Liver (tissue), 9 donors: ENCODE data around the gene MPPED2. TPM values are rescaled to one million over a fixed set of nuclear protein-coding genes. Genes with fewer than 3 reads are reported as not detected.

ENCODE experiments used
- DNase-seq: peaks from one replicate; pipeline ENCODE4 v3.0.0-alpha.2; 2017; ENCODE audit warnings: low spot score
- H3K27ac ChIP-seq, 2 donors: one replicate each; pipeline ENCODE4 v1.7.0; 2013; ENCODE audit warnings: inconsistent platforms in 2 of 2, low read length in 2 of 2, control low read depth in 1 of 2, low read depth in 1 of 2, mild to moderate bottlenecking in 1 of 2
- H3K27me3 ChIP-seq, 4 donors: one replicate each; pipeline versions ENCODE4 v1.6.1 to v1.7.0; 2013; ENCODE audit warnings: low read length in 3 of 4, inconsistent platforms in 1 of 4, mild to moderate bottlenecking in 1 of 4, moderate library complexity in 1 of 4; ENCODE audit not compliant: control insufficient read depth in 4 of 4, insufficient read depth in 4 of 4
- H3K36me3 ChIP-seq, 4 donors: one replicate each; pipeline versions ENCODE4 v1.6.1 to v1.7.0; 2013; ENCODE audit warnings: low read length in 3 of 4, mild to moderate bottlenecking in 3 of 4, low read depth in 1 of 4, moderate library complexity in 1 of 4; ENCODE audit not compliant: control insufficient read depth in 4 of 4, insufficient read depth in 3 of 4
- H3K4me1 ChIP-seq, 4 donors: one replicate each; pipeline versions ENCODE4 v1.6.1 to v1.7.0; 2013; ENCODE audit warnings: low read length in 3 of 4, mild to moderate bottlenecking in 3 of 4, moderate library complexity in 1 of 4; ENCODE audit not compliant: control insufficient read depth in 4 of 4, insufficient read depth in 4 of 4
- H3K4me3 ChIP-seq, 3 donors: one replicate each; pipeline versions ENCODE4 v1.6.1 to v1.7.0; 2013; ENCODE audit warnings: low read length in 3 of 3, control low read depth in 1 of 3, low read depth in 1 of 3, mild to moderate bottlenecking in 1 of 3
- H3K9ac ChIP-seq, 2 donors: one replicate each; pipeline ENCODE4 v1.7.0; 2013; ENCODE audit warnings: low read length in 2 of 2, mild to moderate bottlenecking in 2 of 2, moderate library complexity in 2 of 2, control low read depth in 1 of 2, low read depth in 1 of 2
- H3K9me3 ChIP-seq, 4 donors: one replicate each; pipeline versions ENCODE4 v1.6.1 to v1.7.0; 2013; ENCODE audit warnings: low read length in 3 of 4; ENCODE audit not compliant: control insufficient read depth in 4 of 4
- EGR1 ChIP-seq, 2 donors: IDR thresholded peaks; 2 replicates each; pipeline ENCODE4 v1.6.1; 2016 to 2018; ENCODE audit warnings: antibody characterized with exemption in 2 of 2, low read depth in 2 of 2
- FOXA1 ChIP-seq: IDR thresholded peaks from 2 replicates; pipeline ENCODE4 v1.6.1; 2016; ENCODE audit warnings: antibody characterized with exemption
- FOXA2 ChIP-seq: IDR thresholded peaks from 2 replicates; pipeline ENCODE4 v1.6.1; 2016; ENCODE audit warnings: antibody characterized with exemption
- GABPA ChIP-seq, 2 donors: IDR thresholded peaks in 1 of 2; conservative IDR thresholded peaks in 1 of 2; 2 replicates each; pipeline ENCODE4 v1.6.1; 2016; ENCODE audit warnings: antibody characterized with exemption in 2 of 2, mild to moderate bottlenecking in 1 of 2, moderate library complexity in 1 of 2
- HNF4A ChIP-seq, 2 donors: conservative IDR thresholded peaks; 2 replicates each; pipeline ENCODE4 v1.6.1; 2016; ENCODE audit warnings: antibody characterized with exemption in 2 of 2, mild to moderate bottlenecking in 2 of 2
- HNF4G ChIP-seq: IDR thresholded peaks from 2 replicates; pipeline ENCODE4 v1.6.1; 2016; ENCODE audit warnings: antibody characterized with exemption
- JUND ChIP-seq, 2 donors: IDR thresholded peaks; 2 replicates each; pipeline ENCODE4 v1.6.1; 2016; ENCODE audit warnings: antibody characterized with exemption in 2 of 2
- NR2F2 ChIP-seq: IDR thresholded peaks from 2 replicates; pipeline ENCODE4 v1.6.1; 2016; ENCODE audit warnings: antibody characterized with exemption
- RAD21 ChIP-seq, 2 donors: IDR thresholded peaks; 2 replicates each; pipeline ENCODE4 v1.6.1; 2016; ENCODE audit warnings: antibody characterized with exemption in 2 of 2, mild to moderate bottlenecking in 2 of 2
- RXRA ChIP-seq, 2 donors: IDR thresholded peaks; 2 replicates each; pipeline ENCODE4 v1.6.1; 2017 to 2018; ENCODE audit warnings: antibody characterized with exemption in 2 of 2, mild to moderate bottlenecking in 1 of 2
- SP1 ChIP-seq: IDR thresholded peaks from 2 replicates; pipeline ENCODE4 v1.6.1; 2018; ENCODE audit warnings: antibody characterized with exemption, mild to moderate bottlenecking
- TAF1 ChIP-seq: conservative IDR thresholded peaks from 2 replicates; pipeline ENCODE4 v1.6.1; 2016; ENCODE audit warnings: antibody characterized with exemption, mild to moderate bottlenecking
- YY1 ChIP-seq: IDR thresholded peaks from 2 replicates; pipeline ENCODE4 v1.6.1; 2016; ENCODE audit warnings: antibody characterized with exemption, mild to moderate bottlenecking
- WGBS: extraction: QIAGEN DNeasy Blood & Tissue Kit; methylation state at CpG from one replicate; pipeline ENCODE4 v1.1.7; 2013; 5-methylcytosine and 5-hydroxymethylcytosine counted together
- polyA plus RNA-seq, 2 donors: library from polyadenylated mRNA; stranded (reverse) in 1 of 2; unstranded in 1 of 2; fragments of 200-250 nt in 1 of 2; fragments of >200 nt in 1 of 2; fragmentation: Nextera tagmentation in 1 of 2; extraction: Ambion mirVana in 1 of 2; gene quantifications; one replicate each; pipeline versions ENCODE4 v1.2.1 to v1.2.3, GENCODE V29; 2013 to 2015
- total RNA-seq, 2 donors: library from RNA; depleted of rRNA; stranded (reverse); fragments of >200 nt; gene quantifications; one replicate each; pipeline ENCODE4 v1.2.3, GENCODE V29; 2014
- TF ChIP-seq, protein P1 (sequence below): IDR thresholded peaks from 2 replicates; pipeline ENCODE4 v1.6.1; 2016; ENCODE audit warnings: antibody characterized with exemption
- TF ChIP-seq, protein P2 (sequence below): IDR thresholded peaks from 2 replicates; pipeline ENCODE4 v1.6.1; 2016; ENCODE audit warnings: antibody characterized with exemption, mild to moderate bottlenecking
- TF ChIP-seq, protein P3 (sequence below): fragments of 150-350 bp; IDR thresholded peaks from 2 replicates; pipeline ENCODE4 v1.5.1; 2017; ENCODE audit warnings: improper control_type of control experiment, low read depth, low read length; ENCODE audit not compliant: missing input control
- TF ChIP-seq, protein P4 (sequence below): IDR thresholded peaks from 2 replicates; pipeline ENCODE4 v1.6.1; 2016; ENCODE audit warnings: antibody characterized with exemption
- TF ChIP-seq, protein P5 (sequence below): IDR thresholded peaks from 2 replicates; pipeline ENCODE4 v1.6.1; 2016; ENCODE audit warnings: antibody characterized with exemption
- donor health status: healthy.
- donor health status: healthy.
- donor health status: healthy.
- donor health status: healthy.
- donor health status: healthy.

The MPPED2 gene
- total and polyA plus RNA-seq, 4 donors = 0.22 to 1.6 (median 0.47) TPM

DNA sequence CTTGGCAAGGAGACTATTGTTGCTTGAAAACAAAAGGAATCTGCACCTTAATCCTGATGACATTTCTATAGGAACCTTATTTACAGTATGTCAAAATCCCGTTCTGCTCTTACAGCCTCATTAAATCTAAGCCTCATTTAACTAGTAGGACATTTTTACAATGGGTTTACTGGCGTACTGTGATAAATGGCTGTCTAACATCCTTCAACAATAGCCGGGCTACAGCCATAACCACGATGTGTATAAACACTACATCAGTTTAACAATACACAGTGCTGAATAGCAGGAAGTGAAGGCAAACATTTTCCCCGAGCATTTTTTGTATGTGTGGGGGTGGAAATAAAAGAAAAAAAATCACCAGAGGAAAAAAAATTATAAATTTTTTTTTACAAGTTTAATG is 132.0 kb downstream of the MPPED2 start:
- Histone ChIP-seq H3K27me3 (no peaks in the 10 kb centered on the region), H3K4me1 (peaks cover 0 to 15% (median 3%) of the 10 kb centered on the region in 4 donors), H3K9me3 (no peaks in the 10 kb centered on the region), H3K36me3 (no peaks in the 10 kb centered on the region), H3K27ac (no peak overlapping the region), H3K4me3 (no peak overlapping the region), H3K9ac (no peak overlapping the region)
- DNase-seq = no peak
- TF ChIP-seq, protein P1, sequence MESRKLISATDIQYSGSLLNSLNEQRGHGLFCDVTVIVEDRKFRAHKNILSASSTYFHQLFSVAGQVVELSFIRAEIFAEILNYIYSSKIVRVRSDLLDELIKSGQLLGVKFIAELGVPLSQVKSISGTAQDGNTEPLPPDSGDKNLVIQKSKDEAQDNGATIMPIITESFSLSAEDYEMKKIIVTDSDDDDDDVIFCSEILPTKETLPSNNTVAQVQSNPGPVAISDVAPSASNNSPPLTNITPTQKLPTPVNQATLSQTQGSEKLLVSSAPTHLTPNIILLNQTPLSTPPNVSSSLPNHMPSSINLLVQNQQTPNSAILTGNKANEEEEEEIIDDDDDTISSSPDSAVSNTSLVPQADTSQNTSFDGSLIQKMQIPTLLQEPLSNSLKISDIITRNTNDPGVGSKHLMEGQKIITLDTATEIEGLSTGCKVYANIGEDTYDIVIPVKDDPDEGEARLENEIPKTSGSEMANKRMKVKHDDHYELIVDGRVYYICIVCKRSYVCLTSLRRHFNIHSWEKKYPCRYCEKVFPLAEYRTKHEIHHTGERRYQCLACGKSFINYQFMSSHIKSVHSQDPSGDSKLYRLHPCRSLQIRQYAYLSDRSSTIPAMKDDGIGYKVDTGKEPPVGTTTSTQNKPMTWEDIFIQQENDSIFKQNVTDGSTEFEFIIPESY = no peak
- TF ChIP-seq, protein P2, sequence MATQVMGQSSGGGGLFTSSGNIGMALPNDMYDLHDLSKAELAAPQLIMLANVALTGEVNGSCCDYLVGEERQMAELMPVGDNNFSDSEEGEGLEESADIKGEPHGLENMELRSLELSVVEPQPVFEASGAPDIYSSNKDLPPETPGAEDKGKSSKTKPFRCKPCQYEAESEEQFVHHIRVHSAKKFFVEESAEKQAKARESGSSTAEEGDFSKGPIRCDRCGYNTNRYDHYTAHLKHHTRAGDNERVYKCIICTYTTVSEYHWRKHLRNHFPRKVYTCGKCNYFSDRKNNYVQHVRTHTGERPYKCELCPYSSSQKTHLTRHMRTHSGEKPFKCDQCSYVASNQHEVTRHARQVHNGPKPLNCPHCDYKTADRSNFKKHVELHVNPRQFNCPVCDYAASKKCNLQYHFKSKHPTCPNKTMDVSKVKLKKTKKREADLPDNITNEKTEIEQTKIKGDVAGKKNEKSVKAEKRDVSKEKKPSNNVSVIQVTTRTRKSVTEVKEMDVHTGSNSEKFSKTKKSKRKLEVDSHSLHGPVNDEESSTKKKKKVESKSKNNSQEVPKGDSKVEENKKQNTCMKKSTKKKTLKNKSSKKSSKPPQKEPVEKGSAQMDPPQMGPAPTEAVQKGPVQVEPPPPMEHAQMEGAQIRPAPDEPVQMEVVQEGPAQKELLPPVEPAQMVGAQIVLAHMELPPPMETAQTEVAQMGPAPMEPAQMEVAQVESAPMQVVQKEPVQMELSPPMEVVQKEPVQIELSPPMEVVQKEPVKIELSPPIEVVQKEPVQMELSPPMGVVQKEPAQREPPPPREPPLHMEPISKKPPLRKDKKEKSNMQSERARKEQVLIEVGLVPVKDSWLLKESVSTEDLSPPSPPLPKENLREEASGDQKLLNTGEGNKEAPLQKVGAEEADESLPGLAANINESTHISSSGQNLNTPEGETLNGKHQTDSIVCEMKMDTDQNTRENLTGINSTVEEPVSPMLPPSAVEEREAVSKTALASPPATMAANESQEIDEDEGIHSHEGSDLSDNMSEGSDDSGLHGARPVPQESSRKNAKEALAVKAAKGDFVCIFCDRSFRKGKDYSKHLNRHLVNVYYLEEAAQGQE = no peak
- TF ChIP-seq RXRA (IDR thresholded peaks at IDR 0.05) (no peak), NR2F2 (no peak), RAD21 (IDR thresholded peaks at IDR 0.05) (no peak), HNF4G (no peak), GABPA (IDR thresholded peaks at IDR 0.05 in 1 of 2, conservative IDR thresholded peaks at IDR 0.05 in 1 of 2) (no peak), FOXA2 (no peak), JUND (IDR thresholded peaks at IDR 0.05) (no peak), EGR1 (IDR thresholded peaks at IDR 0.05; ENCODE audit: low read depth in 2 of 2) (no peak), TAF1 (no peak), YY1 (no peak), HNF4A (conservative IDR thresholded peaks at IDR 0.05) (no peak), SP1 (no peak), FOXA1 (no peak)
- TF ChIP-seq, protein P3, sequence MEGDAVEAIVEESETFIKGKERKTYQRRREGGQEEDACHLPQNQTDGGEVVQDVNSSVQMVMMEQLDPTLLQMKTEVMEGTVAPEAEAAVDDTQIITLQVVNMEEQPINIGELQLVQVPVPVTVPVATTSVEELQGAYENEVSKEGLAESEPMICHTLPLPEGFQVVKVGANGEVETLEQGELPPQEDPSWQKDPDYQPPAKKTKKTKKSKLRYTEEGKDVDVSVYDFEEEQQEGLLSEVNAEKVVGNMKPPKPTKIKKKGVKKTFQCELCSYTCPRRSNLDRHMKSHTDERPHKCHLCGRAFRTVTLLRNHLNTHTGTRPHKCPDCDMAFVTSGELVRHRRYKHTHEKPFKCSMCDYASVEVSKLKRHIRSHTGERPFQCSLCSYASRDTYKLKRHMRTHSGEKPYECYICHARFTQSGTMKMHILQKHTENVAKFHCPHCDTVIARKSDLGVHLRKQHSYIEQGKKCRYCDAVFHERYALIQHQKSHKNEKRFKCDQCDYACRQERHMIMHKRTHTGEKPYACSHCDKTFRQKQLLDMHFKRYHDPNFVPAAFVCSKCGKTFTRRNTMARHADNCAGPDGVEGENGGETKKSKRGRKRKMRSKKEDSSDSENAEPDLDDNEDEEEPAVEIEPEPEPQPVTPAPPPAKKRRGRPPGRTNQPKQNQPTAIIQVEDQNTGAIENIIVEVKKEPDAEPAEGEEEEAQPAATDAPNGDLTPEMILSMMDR = no peak
- TF ChIP-seq, protein P4, sequence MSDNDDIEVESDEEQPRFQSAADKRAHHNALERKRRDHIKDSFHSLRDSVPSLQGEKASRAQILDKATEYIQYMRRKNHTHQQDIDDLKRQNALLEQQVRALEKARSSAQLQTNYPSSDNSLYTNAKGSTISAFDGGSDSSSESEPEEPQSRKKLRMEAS = no peak
- TF ChIP-seq, protein P5, sequence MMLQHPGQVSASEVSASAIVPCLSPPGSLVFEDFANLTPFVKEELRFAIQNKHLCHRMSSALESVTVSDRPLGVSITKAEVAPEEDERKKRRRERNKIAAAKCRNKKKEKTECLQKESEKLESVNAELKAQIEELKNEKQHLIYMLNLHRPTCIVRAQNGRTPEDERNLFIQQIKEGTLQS = no peak
- 67% methylated on average over 5 of the region's 5 CpGs for WGBS
